B cell (primary cell): ENCODE measurements around the gene HES4. TPM values are rescaled to one million over a fixed set of nuclear protein-coding genes. Genes with fewer than 3 reads are reported as not detected.

Experiments used
- ATAC-seq: fragments of 200-7000 bp; cut with Tn5 transposase; one replicate; pipeline ENCODE4 v1.10.0; 2021; ENCODE audit warnings: low read depth, mild to moderate bottlenecking, moderate number of reproducible peaks, moderate library complexity
- CTCF ChIA-PET: fragments of 350-600 bp; sonication (Branson Sonifier 250); formaldehyde crosslinking; loops from one replicate; lab custom pipeline; 2021; ENCODE audit warnings: antibody characterized with exemption, inconsistent platforms; lab: Charles Lee
- POLR2A ChIA-PET: fragments of 350-600 bp; sonication (Branson Sonifier 250); formaldehyde crosslinking; loops from one replicate; lab custom pipeline; 2021; ENCODE audit warnings: antibody characterized with exemption; lab: Charles Lee
- DNase-seq: peaks from one replicate; pipeline ENCODE4 v3.0.0; 2013
- H2AFZ ChIP-seq: 2 replicates; pipeline ENCODE4 v1.6.1; 2012; ENCODE audit warnings: mild to moderate bottlenecking, low read depth, low read length; ENCODE audit not compliant: insufficient read depth, poor library complexity, severe bottlenecking
- H3K27ac ChIP-seq, 2 donors: 1 replicate in 1 of 2; 2 replicates in 1 of 2; pipeline ENCODE4 v1.5.1; 2012 to 2013; ENCODE audit warnings: low read length in 2 of 2, mild to moderate bottlenecking in 2 of 2, moderate library complexity in 1 of 2
- H3K27me3 ChIP-seq, 4 experiments: fragments of 200-600 bp in 1 of 4; sonication (generic) in 1 of 4; replicated peaks in 1 of 4; 1 replicate in 2 of 4; 2 replicates in 2 of 4; pipeline versions ENCODE4 v1.6.1 to v1.7.0; 2013 to 2016; ENCODE audit warnings: low read length in 3 of 4, mild to moderate bottlenecking in 2 of 4, mixed read lengths in 1 of 4, moderate library complexity in 1 of 4; ENCODE audit not compliant: insufficient read depth in 4 of 4, control insufficient read depth in 3 of 4; ENCODE audit errors: control extremely low read depth in 1 of 4
- H3K36me3 ChIP-seq, 2 experiments: replicated peaks in 1 of 2; 1 replicate in 1 of 2; 2 replicates in 1 of 2; pipeline versions ENCODE4 v1.6.1 to v1.7.1; 2013; ENCODE audit warnings: low read length in 1 of 2; ENCODE audit not compliant: insufficient read depth in 2 of 2, control insufficient read depth in 1 of 2; ENCODE audit errors: control extremely low read depth in 1 of 2, extremely low read depth in 1 of 2
- H3K4me1 ChIP-seq, 2 donors: fragments of 200-600 bp in 1 of 2; sonication (generic) in 1 of 2; 1 replicate in 1 of 2; 2 replicates in 1 of 2; pipeline versions ENCODE4 v1.5.1 to v1.6.1; 2013 to 2017; ENCODE audit warnings: low read length in 2 of 2; ENCODE audit not compliant: control insufficient read depth in 2 of 2, insufficient read depth in 2 of 2
- H3K4me2 ChIP-seq: replicated peaks from 2 replicates; pipeline ENCODE3; 2012; ENCODE audit warnings: mild to moderate bottlenecking, low read depth, low read length; ENCODE audit not compliant: poor library complexity, severe bottlenecking
- H3K4me3 ChIP-seq, 5 experiments: fragments of 200-600 bp in 1 of 5; sonication (generic) in 1 of 5; 1 replicate in 3 of 5; 2 replicates in 2 of 5; pipeline versions ENCODE4 v1.5.1 to v1.7.0; 2011 to 2016; ENCODE audit warnings: low read length in 4 of 5, mild to moderate bottlenecking in 4 of 5, low read depth in 2 of 5, control low read depth in 1 of 5, moderate library complexity in 1 of 5; ENCODE audit not compliant: insufficient read depth in 1 of 5; ENCODE audit errors: control extremely low read depth in 1 of 5, extremely low read depth in 1 of 5
- H3K79me2 ChIP-seq: fragments of 200-600 bp; sonication (generic); one replicate; pipeline ENCODE4 v1.6.0; 2016; ENCODE audit warnings: low read length; ENCODE audit not compliant: control insufficient read depth, insufficient read depth
- H3K9ac ChIP-seq: fragments of 200-600 bp; sonication (generic); 2 replicates; pipeline ENCODE4 v1.6.1; 2017; ENCODE audit warnings: mild to moderate bottlenecking, low read length, moderate library complexity
- H3K9me3 ChIP-seq, 3 donors: one replicate each; pipeline versions ENCODE4 v1.6.1 to v1.7.1; 2013; ENCODE audit warnings: low read length in 2 of 3; ENCODE audit not compliant: control insufficient read depth in 2 of 3, insufficient read depth in 1 of 3; ENCODE audit errors: control extremely low read depth in 1 of 3
- H4K20me1 ChIP-seq: 2 replicates; pipeline ENCODE4 v1.6.0; 2012; ENCODE audit warnings: mild to moderate bottlenecking, low read length; ENCODE audit not compliant: insufficient read depth, control insufficient read depth, poor library complexity, severe bottlenecking
- H3K27ac Mint-ChIP-seq: one replicate; pipeline ENCODE4 v1.8.0; 2021; ENCODE audit warnings: mixed read lengths
- H3K27me3 Mint-ChIP-seq: one replicate; pipeline ENCODE4 v1.8.0; 2021; ENCODE audit warnings: mixed read lengths
- H3K4me1 Mint-ChIP-seq: one replicate; pipeline ENCODE4 v1.8.0; 2021; ENCODE audit warnings: mixed read lengths
- H3K4me3 Mint-ChIP-seq: one replicate; pipeline ENCODE4 v1.8.0; 2021; ENCODE audit warnings: mixed read lengths
- H3K9me3 Mint-ChIP-seq: one replicate; pipeline ENCODE4 v1.8.0; 2022; ENCODE audit warnings: mixed read lengths; ENCODE audit not compliant: insufficient read depth
- EZH2 ChIP-seq: IDR thresholded peaks from 2 replicates; pipeline ENCODE4 v1.6.1; 2012; ENCODE audit warnings: borderline replicate concordance, low read depth, mild to moderate bottlenecking, moderate library complexity, low read length; ENCODE audit not compliant: insufficient read depth, poor library complexity, severe bottlenecking
- WGBS: methylation state at CpG from one replicate; pipeline ENCODE4 v1.1.5; 2013; ENCODE audit warnings: missing lambda C conversion rate; ENCODE audit not compliant: insufficient coverage; 5-methylcytosine and 5-hydroxymethylcytosine counted together
- intact Hi-C: fragments of 100-400 bp; cut with micrococcal nuclease; formaldehyde crosslinking; loops from one replicate; pipeline ENCODE4 v1.10.0; 2022
- polyA plus RNA-seq: library from polyadenylated mRNA; depleted of rRNA; stranded (reverse); fragments of >200 nt; gene quantifications from 2 replicates; pipeline ENCODE4 v1.2.3, GENCODE V29; 2012
- total RNA-seq, 2 donors: library from RNA; stranded (reverse); fragments of 120-200 nt in 1 of 2; gene quantifications; 1 replicate in 1 of 2; 2 replicates in 1 of 2; pipeline versions ENCODE4 v1.2.3 to v1.2.4, GENCODE V29; 2013 to 2022
- TF ChIP-seq, protein P1 (sequence below): fragments of 200-600 bp; IDR thresholded peaks from one replicate; pipeline ENCODE4 v1.8.0; 2022; ENCODE audit warnings: antibody characterized with exemption, mild to moderate bottlenecking

The HES4 gene
- total and polyA plus RNA-seq, 2 donors (not counting 1 experiment from before 2014, with no cell fraction given): 3.2 to 4.5 TPM

DNA sequence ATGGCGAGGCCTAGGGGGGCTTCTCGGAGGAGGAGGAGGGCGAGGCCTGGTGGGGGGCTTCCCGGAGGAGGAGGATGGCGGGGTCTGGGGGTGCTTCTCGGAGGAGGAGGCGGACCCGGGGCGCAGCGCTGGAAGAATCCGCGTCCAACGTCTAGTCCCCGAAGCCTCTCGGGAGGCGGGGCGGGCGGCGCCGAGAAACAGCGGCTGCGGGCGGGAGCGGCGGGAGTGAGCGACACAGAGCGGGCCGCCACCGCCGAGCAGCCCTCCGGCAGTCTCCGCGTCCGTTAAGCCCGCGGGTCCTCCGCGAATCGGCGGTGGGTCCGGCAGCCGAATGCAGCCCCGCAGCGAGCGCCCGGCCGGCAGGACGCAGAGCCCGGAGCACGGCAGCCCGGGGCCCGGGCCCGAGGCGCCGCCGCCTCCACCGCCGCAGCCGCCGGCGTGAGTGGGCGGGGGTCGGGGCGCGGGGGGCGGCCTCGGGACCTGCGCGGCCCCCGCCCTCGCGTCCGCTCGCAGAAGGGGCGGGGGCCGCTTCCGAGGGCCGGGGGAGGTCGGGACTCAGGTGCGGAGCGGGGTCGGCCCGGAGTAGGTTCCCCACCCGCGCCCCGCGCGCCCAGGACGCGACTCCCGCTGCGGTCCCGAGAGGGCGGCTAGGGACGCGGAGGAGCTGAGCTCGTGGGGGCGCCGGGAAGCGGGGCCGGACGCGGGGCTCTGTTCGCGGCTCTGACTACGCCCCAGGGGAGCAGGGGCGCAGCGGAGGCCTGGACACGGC is 39.4 kb downstream of the HES4 start, which contains the start of gene KLHL17:
KLHL17 (plus strand) TSS at position 222 of the 769 bp plus-strand sequence; CDS start at position 332, 110 bp downstream.
- Histone ChIP-seq H3K4me1 (peaks cover 24 to 39% of the 10 kb centered on the region in 2 donors), H3K9ac (peak within 1 kb of the TSS; percentile 98), H3K79me2 (peaks cover 21% of the 10 kb centered on the region), H4K20me1 (peaks cover 35% of the 10 kb centered on the region), H3K36me3 (peaks cover 0 to 17% of the 10 kb centered on the region in 2 experiments), H3K4me2 (peak within 1 kb of the TSS; percentile 83), H3K27me3 (no peaks in the 10 kb centered on the region), H2AFZ (peak within 1 kb of the TSS; percentile 98), H3K9me3 (no peaks in the 10 kb centered on the region), H3K27ac (peak within 1 kb of the TSS in 1 of 2 donors; percentile 64), H3K4me3 (peak within 1 kb of the TSS in 4 of 5 experiments; percentile 40 to 93 (median 60))
- H3K27ac Mint-ChIP-seq: peak within 1 kb of the TSS; percentile 77
- no peaks in the 10 kb centered on the region for H3K27me3 Mint-ChIP-seq
- under 1% methylated on average over 109 of the region's 109 CpGs for WGBS
- ATAC-seq (peak; percentile 61), DNase-seq (peak; percentile 82)
- ChIA-PET CTCF (no interaction called here), POLR2A (no interaction called here)
- TF ChIP-seq, protein P1, sequence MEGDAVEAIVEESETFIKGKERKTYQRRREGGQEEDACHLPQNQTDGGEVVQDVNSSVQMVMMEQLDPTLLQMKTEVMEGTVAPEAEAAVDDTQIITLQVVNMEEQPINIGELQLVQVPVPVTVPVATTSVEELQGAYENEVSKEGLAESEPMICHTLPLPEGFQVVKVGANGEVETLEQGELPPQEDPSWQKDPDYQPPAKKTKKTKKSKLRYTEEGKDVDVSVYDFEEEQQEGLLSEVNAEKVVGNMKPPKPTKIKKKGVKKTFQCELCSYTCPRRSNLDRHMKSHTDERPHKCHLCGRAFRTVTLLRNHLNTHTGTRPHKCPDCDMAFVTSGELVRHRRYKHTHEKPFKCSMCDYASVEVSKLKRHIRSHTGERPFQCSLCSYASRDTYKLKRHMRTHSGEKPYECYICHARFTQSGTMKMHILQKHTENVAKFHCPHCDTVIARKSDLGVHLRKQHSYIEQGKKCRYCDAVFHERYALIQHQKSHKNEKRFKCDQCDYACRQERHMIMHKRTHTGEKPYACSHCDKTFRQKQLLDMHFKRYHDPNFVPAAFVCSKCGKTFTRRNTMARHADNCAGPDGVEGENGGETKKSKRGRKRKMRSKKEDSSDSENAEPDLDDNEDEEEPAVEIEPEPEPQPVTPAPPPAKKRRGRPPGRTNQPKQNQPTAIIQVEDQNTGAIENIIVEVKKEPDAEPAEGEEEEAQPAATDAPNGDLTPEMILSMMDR: no peak
- no peak for TF ChIP-seq EZH2
- peaks cover 14% of the 10 kb centered on the region for H3K4me1 Mint-ChIP-seq
- peak within 1 kb of the TSS; percentile 88 for H3K4me3 Mint-ChIP-seq
- intact Hi-C loops: no loop called here
- H3K9me3 Mint-ChIP-seq: no peaks in the 10 kb centered on the region
